Ectodermal cell (in vitro differentiated cells): Measurements from ENCODE around the gene CDX1.

Experiments
- H3K27ac ChIP-seq: 2 replicates; pipeline ENCODE4 v1.7.0; 2013; ENCODE audit warnings: mild to moderate bottlenecking, low read depth, low read length; ENCODE audit not compliant: insufficient read depth, poor library complexity, severe bottlenecking
- H3K27me3 ChIP-seq: 2 replicates; pipeline ENCODE4 v1.7.0; 2013; ENCODE audit warnings: mild to moderate bottlenecking, low read length; ENCODE audit not compliant: insufficient read depth, control insufficient read depth, poor library complexity, severe bottlenecking
- H3K36me3 ChIP-seq: one replicate; pipeline ENCODE4 v1.7.0; 2013; ENCODE audit warnings: low read length; ENCODE audit not compliant: control insufficient read depth, insufficient read depth
- H3K4me1 ChIP-seq: one replicate; pipeline ENCODE4 v1.7.0; 2013; ENCODE audit warnings: low read length; ENCODE audit not compliant: control insufficient read depth, insufficient read depth
- H3K4me3 ChIP-seq: 2 replicates; pipeline ENCODE4 v1.7.0; 2013; ENCODE audit warnings: low read depth, low read length, control low read depth; ENCODE audit not compliant: insufficient read depth
- H3K9me3 ChIP-seq: 2 replicates; pipeline ENCODE4 v1.7.0; 2013; ENCODE audit warnings: mild to moderate bottlenecking, low read length, moderate library complexity; ENCODE audit not compliant: control insufficient read depth
- WGBS, 2 experiments: methylation state at CpG; one replicate each; pipeline ENCODE4 v1.1.7; 2013; ENCODE audit warnings: missing lambda C conversion rate in 2 of 2; 5-methylcytosine and 5-hydroxymethylcytosine counted together

Gene CDX1

GRCh38 chr5:150122536-150123481, 43.8 kb upstream of the CDX1 start:
- H3K4me1 ChIP-seq: peaks cover under 1% of the 10 kb centered on the region
- H3K36me3 ChIP-seq: no peaks in the 10 kb centered on the region
- WGBS, 2 experiments: 93 to 95% methylated on average over 15 of the region's 15 CpGs
- H3K27ac ChIP-seq: no peak overlapping the region
- no peaks in the 10 kb centered on the region for H3K27me3 ChIP-seq
- no peak overlapping the region for H3K4me3 ChIP-seq
- no peaks in the 10 kb centered on the region for H3K9me3 ChIP-seq

GRCh38 chr5:150123542-150123941, 43.0 kb upstream of the CDX1 start:
- H3K4me1 ChIP-seq: no peaks in the 10 kb centered on the region
- no peak overlapping the region for H3K27ac ChIP-seq
- no peaks in the 10 kb centered on the region for H3K27me3 ChIP-seq
- H3K9me3 ChIP-seq: no peaks in the 10 kb centered on the region
- 91 to 95% methylated on average over 4 of the region's 4 CpGs for WGBS, 2 experiments
- H3K4me3 ChIP-seq: no peak overlapping the region
- no peaks in the 10 kb centered on the region for H3K36me3 ChIP-seq

GRCh38 chr5:150124111-150124557, 42.4 kb upstream of the CDX1 start:
- no peaks in the 10 kb centered on the region for H3K36me3 ChIP-seq
- H3K4me3 ChIP-seq: no peak overlapping the region
- H3K4me1 ChIP-seq: no peaks in the 10 kb centered on the region
- H3K9me3 ChIP-seq: no peaks in the 10 kb centered on the region
- no peaks in the 10 kb centered on the region for H3K27me3 ChIP-seq
- 86 to 93% methylated on average over 11 of the region's 11 CpGs for WGBS, 2 experiments
- no peak overlapping the region for H3K27ac ChIP-seq

GRCh38 chr5:150124596-150124995, 42.0 kb upstream of the CDX1 start:
- Histone ChIP-seq H3K27me3 (no peaks in the 10 kb centered on the region), H3K4me3 (no peak overlapping the region), H3K4me1 (no peaks in the 10 kb centered on the region), H3K27ac (no peak overlapping the region), H3K9me3 (no peaks in the 10 kb centered on the region), H3K36me3 (no peaks in the 10 kb centered on the region)
- 86 to 90% methylated on average over 7 to 8 of the region's 8 CpGs for WGBS, 2 experiments

DNA sequence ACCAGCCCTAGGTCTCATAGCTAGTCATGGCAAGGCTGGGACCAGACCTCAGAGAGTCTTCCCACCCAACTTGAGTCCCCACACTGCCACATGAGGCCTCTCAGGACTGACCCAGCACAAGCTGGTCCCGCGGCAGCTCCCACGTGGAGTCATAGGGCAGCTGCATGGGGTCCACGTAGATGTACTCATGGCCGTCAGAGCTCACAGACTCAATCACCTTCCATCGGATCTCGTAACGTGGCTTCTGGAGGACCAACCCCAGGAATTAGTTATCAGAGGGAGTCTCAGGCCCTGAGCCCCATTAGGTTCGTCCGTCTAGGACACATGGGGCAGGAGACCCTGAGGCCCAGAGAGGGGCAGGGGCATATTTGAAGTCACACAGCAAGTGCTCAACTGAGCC, 41.2 kb upstream of the CDX1 start:
- Histone ChIP-seq H3K27ac (no peak overlapping the region), H3K4me3 (no peak overlapping the region), H3K27me3 (no peaks in the 10 kb centered on the region), H3K36me3 (no peaks in the 10 kb centered on the region), H3K4me1 (peaks cover under 1% of the 10 kb centered on the region), H3K9me3 (no peaks in the 10 kb centered on the region)
- 94 to 98% methylated on average over 10 of the region's 10 CpGs for WGBS, 2 experiments

DNA sequence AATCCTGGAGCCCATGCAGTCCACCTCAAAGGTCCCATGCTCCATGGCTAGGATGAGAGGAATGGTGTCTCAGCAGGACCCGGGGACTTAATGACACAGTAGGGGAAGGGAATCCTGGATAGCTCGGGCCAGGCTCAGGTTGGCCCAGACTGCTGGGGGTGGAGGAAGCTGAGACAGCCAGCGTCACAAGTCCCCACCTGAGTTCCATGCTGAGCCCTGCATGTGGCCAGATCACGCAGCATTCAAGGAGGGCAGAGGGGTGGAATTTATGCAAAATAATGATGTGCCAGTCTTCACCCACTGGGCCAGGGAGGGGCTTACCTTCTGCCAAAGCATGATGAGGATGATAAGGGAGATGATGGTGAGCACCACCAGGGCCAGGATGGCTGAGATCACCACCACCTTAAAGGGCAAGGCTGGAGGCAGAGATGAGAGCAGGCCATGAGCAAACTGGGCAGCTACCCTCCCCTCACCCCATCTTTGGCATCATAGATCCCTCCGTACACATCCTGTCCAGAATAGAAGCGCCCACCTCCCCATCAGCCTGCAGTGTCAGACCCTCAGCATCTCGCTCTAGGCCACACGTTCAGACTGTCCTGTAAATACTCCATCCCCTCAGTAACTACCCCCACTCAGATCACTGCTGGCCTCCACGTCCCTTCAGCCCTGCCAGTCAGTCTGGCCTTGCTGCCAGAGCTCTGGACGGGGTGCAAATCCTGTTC, 40.2 kb upstream of the CDX1 start:
- Histone ChIP-seq H3K4me1 (peaks cover 9% of the 10 kb centered on the region), H3K4me3 (no peak overlapping the region), H3K27me3 (no peaks in the 10 kb centered on the region), H3K9me3 (no peaks in the 10 kb centered on the region), H3K36me3 (no peaks in the 10 kb centered on the region), H3K27ac (no peak overlapping the region)
- 87 to 88% methylated on average over 10 of the region's 10 CpGs for WGBS, 2 experiments

DNA sequence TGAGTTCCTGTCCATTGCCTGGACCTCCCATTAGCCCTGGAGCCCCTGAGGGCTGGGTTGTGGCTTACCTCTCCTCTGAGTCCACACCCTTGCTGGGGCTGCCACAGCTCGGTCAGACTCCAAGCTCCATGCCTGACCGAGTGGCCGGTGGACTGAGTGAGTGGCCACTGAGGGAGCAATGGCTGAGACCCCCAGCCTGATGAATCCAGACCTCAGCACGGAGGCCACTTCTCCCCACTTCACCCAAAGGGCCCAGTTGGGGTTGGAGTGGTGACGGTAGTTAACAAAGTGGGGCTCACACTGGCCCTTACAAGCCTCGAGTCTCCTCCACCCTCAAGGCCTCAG, 39.7 kb upstream of the CDX1 start:
- H3K36me3 ChIP-seq: no peaks in the 10 kb centered on the region
- no peaks in the 10 kb centered on the region for H3K27me3 ChIP-seq
- WGBS, 2 experiments: 83 to 84% methylated on average over 6 of the region's 6 CpGs
- no peak overlapping the region for H3K4me3 ChIP-seq
- H3K27ac ChIP-seq: no peak overlapping the region
- H3K4me1 ChIP-seq: peaks cover 9% of the 10 kb centered on the region
- no peaks in the 10 kb centered on the region for H3K9me3 ChIP-seq

- no peak overlapping the region for H3K4me3 ChIP-seq
- H3K27ac ChIP-seq: no peak overlapping the region
- 86 to 89% methylated on average over 8 of the region's 8 CpGs for WGBS, 2 experiments
- no peaks in the 10 kb centered on the region for H3K27me3 ChIP-seq
- no peaks in the 10 kb centered on the region for H3K36me3 ChIP-seq
- no peaks in the 10 kb centered on the region for H3K9me3 ChIP-seq
- H3K4me1 ChIP-seq: peaks cover 9% of the 10 kb centered on the region
Observed at GRCh38 chr5:150129454-150129812, 37.1 kb upstream of the CDX1 start.

DNA sequence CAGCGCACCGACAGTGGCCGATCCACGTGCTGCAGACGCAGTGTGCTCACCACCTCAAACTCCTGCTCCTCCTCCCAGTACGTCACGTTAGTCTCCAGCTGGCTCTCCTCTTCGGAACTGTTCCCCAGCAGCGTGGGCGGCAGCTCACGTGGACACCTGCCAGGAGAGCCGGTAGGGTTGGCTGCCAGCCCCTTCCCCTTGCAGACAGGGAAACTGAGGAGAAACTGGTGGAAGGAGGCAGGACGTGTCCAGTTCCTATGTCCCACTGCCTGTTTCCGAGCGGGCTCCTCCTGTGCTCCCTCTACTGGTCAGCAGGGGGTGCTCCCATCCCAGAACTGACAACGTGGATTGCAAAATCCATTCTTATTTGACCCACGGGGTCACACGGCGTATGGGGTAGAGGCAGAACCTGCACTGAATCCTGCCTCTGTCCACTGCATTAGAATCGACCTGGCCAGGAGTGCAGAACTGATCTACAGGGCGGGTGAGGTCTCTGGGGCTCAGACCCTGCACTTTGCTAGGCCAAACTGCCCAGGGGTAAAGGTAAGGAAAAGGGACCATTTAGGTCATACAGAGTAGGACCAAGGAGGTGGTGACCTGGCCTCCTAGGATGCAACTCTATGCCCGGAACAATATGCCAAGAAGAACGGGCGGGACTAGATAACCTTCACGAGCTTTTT, 36.6 kb upstream of the CDX1 start:
- Histone ChIP-seq H3K4me3 (no peak overlapping the region), H3K36me3 (no peaks in the 10 kb centered on the region), H3K9me3 (no peaks in the 10 kb centered on the region), H3K27ac (no peak overlapping the region), H3K4me1 (peaks cover 9% of the 10 kb centered on the region), H3K27me3 (no peaks in the 10 kb centered on the region)
- 51 to 53% methylated on average over 25 of the region's 25 CpGs for WGBS, 2 experiments

- Histone ChIP-seq H3K9me3 (no peaks in the 10 kb centered on the region), H3K4me3 (no peak overlapping the region), H3K36me3 (no peaks in the 10 kb centered on the region), H3K27me3 (no peaks in the 10 kb centered on the region), H3K27ac (no peak overlapping the region), H3K4me1 (peaks cover 9% of the 10 kb centered on the region)
- WGBS, 2 experiments: 53% methylated on average over 8 of the region's 8 CpGs
Observed at GRCh38 chr5:150130493-150130922, 36.1 kb upstream of the CDX1 start.
